SJCRH30 (cell line): Measurements from ENCODE around the gene BACE2. TPM values are rescaled to one million over a fixed set of nuclear protein-coding genes. Genes with fewer than 3 reads are reported as not detected.

Experiments used
- DNase-seq, 2 experiments: peaks; one replicate each; pipeline ENCODE4 v3.0.0-alpha.2; 2015 to 2020
- H3K27ac ChIP-seq: fragments of 250-450 bp; sonication (Bioruptor Pico); 2 replicates; pipeline ENCODE4 v1.5.1; 2020; ENCODE audit warnings: mild to moderate bottlenecking, moderate library complexity
- H3K27me3 ChIP-seq: fragments of 250-450 bp; sonication (Bioruptor Pico); 2 replicates; pipeline ENCODE4 v1.5.1; 2020; ENCODE audit warnings: mild to moderate bottlenecking, moderate library complexity
- H3K36me3 ChIP-seq: fragments of 250-450 bp; sonication (Bioruptor Pico); 2 replicates; pipeline ENCODE4 v1.5.1; 2020; ENCODE audit warnings: mild to moderate bottlenecking, moderate library complexity
- H3K4me1 ChIP-seq: fragments of 250-450 bp; sonication (Bioruptor Pico); 2 replicates; pipeline ENCODE4 v1.5.1; 2020; ENCODE audit warnings: mild to moderate bottlenecking, moderate library complexity
- H3K4me3 ChIP-seq: fragments of 250-450 bp; sonication (Bioruptor Pico); 2 replicates; pipeline ENCODE4 v1.5.1; 2020; ENCODE audit warnings: mild to moderate bottlenecking, moderate library complexity
- H3K9me3 ChIP-seq: fragments of 250-450 bp; sonication (Bioruptor Pico); replicated peaks from 2 replicates; pipeline ENCODE4 v1.5.1; 2020; ENCODE audit warnings: mild to moderate bottlenecking, moderate library complexity
- total RNA-seq: library from RNA; depleted of rRNA; stranded (reverse); fragments of >200 nt; shearing (Covaris generic); gene quantifications from 2 replicates; pipeline ENCODE4 v1.2.3, GENCODE V29; 2014

The BACE2 gene
- total RNA-seq, 1 experiment from 2014 or later = not detected

GRCh38 chr21:41164052-41164451 is 3.9 kb upstream of the BACE2 start:
- H3K9me3 ChIP-seq = no peaks in the 10 kb centered on the region
- no peak overlapping the region for H3K4me3 ChIP-seq
- H3K4me1 ChIP-seq = no peaks in the 10 kb centered on the region
- no peaks in the 10 kb centered on the region for H3K36me3 ChIP-seq
- H3K27me3 ChIP-seq = no peaks in the 10 kb centered on the region; the same call in 1 of the 2 replicates
- DNase-seq = no peak
- no peak overlapping the region for H3K27ac ChIP-seq

GRCh38 chr21:41164981-41165655 is 2.8 kb upstream of the BACE2 start:
- no peaks in the 10 kb centered on the region for H3K36me3 ChIP-seq

GRCh38 chr21:41166884-41167283 is 1.1 kb upstream of the BACE2 start:
- no peaks in the 10 kb centered on the region for H3K4me1 ChIP-seq
- H3K4me3 ChIP-seq = no peak overlapping the region
- no peaks in the 10 kb centered on the region for H3K36me3 ChIP-seq
- no peak overlapping the region for H3K27ac ChIP-seq
- DNase-seq = no peak
- H3K9me3 ChIP-seq = no peaks in the 10 kb centered on the region
- H3K27me3 ChIP-seq = no peaks in the 10 kb centered on the region; the same call in 1 of the 2 replicates

More at GRCh38 chr21:41164981-41165655, 2.8 kb upstream of the BACE2 start:
- H3K27ac ChIP-seq = no peak overlapping the region
- DNase-seq = no peak
- H3K9me3 ChIP-seq = no peaks in the 10 kb centered on the region
- no peaks in the 10 kb centered on the region for H3K4me1 ChIP-seq
- H3K4me3 ChIP-seq = no peak overlapping the region
- no peaks in the 10 kb centered on the region; the same call in 1 of the 2 replicates for H3K27me3 ChIP-seq

GRCh38 chr21:41168391-41169257 is 664 bp downstream of the BACE2 start:
- H3K9me3 ChIP-seq = no peaks in the 10 kb centered on the region

GRCh38 chr21:41169258-41169576 is 1.3 kb downstream of the BACE2 start:
- Histone ChIP-seq H3K4me3 (no peak overlapping the region), H3K27me3 (no peaks in the 10 kb centered on the region; the same call in 1 of the 2 replicates), H3K9me3 (no peaks in the 10 kb centered on the region), H3K4me1 (no peaks in the 10 kb centered on the region), H3K36me3 (no peaks in the 10 kb centered on the region), H3K27ac (no peak overlapping the region)
- DNase-seq = no peak

More at GRCh38 chr21:41168391-41169257, 664 bp downstream of the BACE2 start:
- Histone ChIP-seq H3K4me3 (no peak overlapping the region), H3K36me3 (no peaks in the 10 kb centered on the region), H3K27me3 (no peaks in the 10 kb centered on the region; the same call in 1 of the 2 replicates), H3K4me1 (no peaks in the 10 kb centered on the region), H3K27ac (no peak overlapping the region)
- DNase-seq = no peak

GRCh38 chr21:41169701-41170100 is 1.7 kb downstream of the BACE2 start:
- Histone ChIP-seq H3K4me3 (no peak overlapping the region), H3K9me3 (no peaks in the 10 kb centered on the region), H3K27ac (no peak overlapping the region), H3K4me1 (no peaks in the 10 kb centered on the region), H3K27me3 (no peaks in the 10 kb centered on the region; the same call in 1 of the 2 replicates), H3K36me3 (no peaks in the 10 kb centered on the region)
- no peak for DNase-seq

GRCh38 chr21:41170442-41170841 is 2.5 kb downstream of the BACE2 start:
- Histone ChIP-seq H3K27me3 (no peaks in the 10 kb centered on the region; the same call in 1 of the 2 replicates), H3K27ac (no peak overlapping the region), H3K4me3 (no peak overlapping the region), H3K9me3 (no peaks in the 10 kb centered on the region), H3K36me3 (no peaks in the 10 kb centered on the region), H3K4me1 (no peaks in the 10 kb centered on the region)
- DNase-seq = no peak

GRCh38 chr21:41170859-41171609 is 3.1 kb downstream of the BACE2 start:
- no peak for DNase-seq

GRCh38 chr21:41175080-41175479 is 7.1 kb downstream of the BACE2 start:
- no peaks in the 10 kb centered on the region for H3K9me3 ChIP-seq
- no peaks in the 10 kb centered on the region for H3K4me1 ChIP-seq
- H3K36me3 ChIP-seq = no peaks in the 10 kb centered on the region
- no peak for DNase-seq
- no peak overlapping the region for H3K27ac ChIP-seq
- H3K4me3 ChIP-seq = no peak overlapping the region
- peaks cover 4% of the 10 kb centered on the region; the same call in 1 of the 2 replicates for H3K27me3 ChIP-seq

More at GRCh38 chr21:41170859-41171609, 3.1 kb downstream of the BACE2 start:
- no peak overlapping the region for H3K27ac ChIP-seq
- no peaks in the 10 kb centered on the region; the same call in 1 of the 2 replicates for H3K27me3 ChIP-seq
- no peak overlapping the region for H3K4me3 ChIP-seq
- no peaks in the 10 kb centered on the region for H3K36me3 ChIP-seq
- H3K9me3 ChIP-seq = no peaks in the 10 kb centered on the region
- H3K4me1 ChIP-seq = no peaks in the 10 kb centered on the region

- Histone ChIP-seq H3K36me3 (no peaks in the 10 kb centered on the region), H3K27me3 (0 out of 2 replicates have a peak, but pooled peaks cover 4% of the 10 kb centered on the region)
Measured at GRCh38 chr21:41176846-41177245, 8.9 kb downstream of the BACE2 start.

GRCh38 chr21:41180752-41181151 is 12.8 kb downstream of the BACE2 start:
- no peak for DNase-seq
- no peaks in the 10 kb centered on the region for H3K36me3 ChIP-seq
- no peak overlapping the region for H3K4me3 ChIP-seq
- peaks cover 4% of the 10 kb centered on the region; the same call in 1 of the 2 replicates for H3K27me3 ChIP-seq
- H3K9me3 ChIP-seq = no peaks in the 10 kb centered on the region
- no peaks in the 10 kb centered on the region for H3K4me1 ChIP-seq
- no peak overlapping the region for H3K27ac ChIP-seq

More at GRCh38 chr21:41176846-41177245, 8.9 kb downstream of the BACE2 start:
- Histone ChIP-seq H3K9me3 (no peaks in the 10 kb centered on the region), H3K4me3 (no peak overlapping the region), H3K4me1 (no peaks in the 10 kb centered on the region), H3K27ac (no peak overlapping the region)
- no peak for DNase-seq

- no peak for DNase-seq
- no peaks in the 10 kb centered on the region for H3K36me3 ChIP-seq
- H3K27me3 ChIP-seq = no peaks in the 10 kb centered on the region; the same call in 1 of the 2 replicates
- H3K27ac ChIP-seq = no peak overlapping the region
- no peaks in the 10 kb centered on the region for H3K9me3 ChIP-seq
- H3K4me3 ChIP-seq = no peak overlapping the region
- H3K4me1 ChIP-seq = no peaks in the 10 kb centered on the region
Measured at GRCh38 chr21:41182547-41182946, 14.6 kb downstream of the BACE2 start.

GRCh38 chr21:41183575-41183974 is 15.6 kb downstream of the BACE2 start:
- no peak overlapping the region for H3K27ac ChIP-seq
- H3K27me3 ChIP-seq = no peaks in the 10 kb centered on the region; the same call in 1 of the 2 replicates
- no peaks in the 10 kb centered on the region for H3K4me1 ChIP-seq
- no peak for DNase-seq
- no peaks in the 10 kb centered on the region for H3K36me3 ChIP-seq
- no peak overlapping the region for H3K4me3 ChIP-seq
- H3K9me3 ChIP-seq = no peaks in the 10 kb centered on the region

- Histone ChIP-seq H3K36me3 (no peaks in the 10 kb centered on the region), H3K27ac (no peak overlapping the region), H3K9me3 (no peaks in the 10 kb centered on the region), H3K4me3 (no peak overlapping the region), H3K27me3 (no peaks in the 10 kb centered on the region; the same call in 1 of the 2 replicates), H3K4me1 (no peaks in the 10 kb centered on the region)
- no peak for DNase-seq
Measured at GRCh38 chr21:41185802-41186201, 17.8 kb downstream of the BACE2 start.
